GM21717 (cell line): ENCODE results near the gene CNR2.
"Not testable (repeated sequence)": the region's sequence is repeated elsewhere in the genome, so short reads cannot be mapped to it uniquely, and the experiment has no call there.

ENCODE experiments used
- ATAC-seq: cut with Tn5 transposase; IDR thresholded peaks from one replicate; pipeline ENCODE4 v1.9.1; 2021; ENCODE audit warnings: mild to moderate bottlenecking, moderate library complexity; ENCODE audit not compliant: unreplicated experiment

CNR2 gene

DNA sequence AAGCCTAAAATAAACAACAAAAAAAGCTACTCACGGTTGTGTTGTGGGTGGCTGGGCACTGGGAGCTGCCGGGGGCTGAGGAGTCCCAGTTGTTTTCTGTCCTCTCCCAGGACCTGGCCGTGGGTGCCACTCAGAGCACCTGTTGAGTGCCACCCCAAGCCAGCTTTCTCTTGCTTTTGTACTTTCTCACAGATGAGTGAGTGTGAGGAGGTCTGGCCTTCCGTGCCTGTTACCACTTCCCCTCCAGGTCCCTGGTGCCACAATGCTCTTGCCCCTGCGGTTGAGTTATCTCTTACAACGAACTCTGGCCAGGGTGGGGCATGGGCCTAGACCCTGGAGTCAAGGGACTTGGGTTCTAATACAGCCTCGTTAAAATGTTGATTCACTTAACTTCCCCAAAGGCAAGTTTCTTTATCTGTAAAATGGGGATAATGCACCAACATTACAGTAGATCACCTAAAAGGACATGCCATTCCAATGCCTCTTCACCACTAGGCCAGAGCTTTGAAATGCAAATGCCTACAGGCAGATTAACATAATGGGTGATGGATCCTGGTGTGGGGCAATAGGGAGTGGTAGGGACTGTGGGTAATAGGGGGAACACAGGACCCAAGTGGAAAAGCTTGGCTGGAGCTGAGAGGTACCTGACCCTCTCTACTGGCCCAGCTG, at the start of gene CNR2:
Gene CNR2, minus strand, starts transcription at position 151 of the 669 bp plus-strand sequence. CDS start 37,745 bp downstream, outside the sequence.
- no peak for ATAC-seq

GRCh38 chr1:23960291-23961020, 47.3 kb upstream of the CNR2 start:
- ATAC-seq, result no peak

- peak; percentile 70 for ATAC-seq
Measured at GRCh38 chr1:23959461-23960290, 46.5 kb upstream of the CNR2 start, which contains the start of gene PNRC2. TSS of gene PNRC2 (plus strand) at chr1:23959828. CDS start at chr1:23961458, 1,630 bp downstream.

DNA sequence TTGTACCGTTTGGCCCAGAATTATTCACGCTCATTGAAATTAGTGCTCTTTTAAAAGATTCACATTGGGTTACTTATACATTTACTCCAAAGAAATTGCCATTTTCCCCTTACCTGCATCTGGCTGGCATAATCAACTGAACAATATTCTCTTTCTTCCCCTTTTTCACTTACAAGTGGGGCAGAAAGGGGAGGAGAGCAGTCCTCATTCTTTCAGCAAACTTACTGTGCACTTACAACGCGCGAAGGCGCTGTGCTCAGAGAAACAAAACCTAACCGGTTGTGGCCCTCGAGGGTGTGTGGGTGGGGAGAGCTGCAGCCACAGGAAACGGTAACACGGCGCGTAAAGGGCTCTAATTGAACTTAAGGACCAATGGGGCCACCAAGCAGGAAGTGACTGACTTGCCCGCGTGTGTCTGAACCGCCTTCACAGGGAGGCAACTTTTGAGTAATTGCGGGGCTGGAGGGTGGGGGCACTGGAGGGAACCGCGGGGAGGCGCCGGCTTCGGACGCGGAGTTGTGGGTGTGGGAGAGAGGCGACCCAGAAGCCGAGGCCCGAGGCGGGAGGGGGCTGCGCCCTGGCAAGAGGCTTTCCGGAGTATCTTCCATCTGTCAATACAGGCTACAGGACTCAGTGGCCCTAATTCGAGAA, 45.8 kb upstream of the CNR2 start:
- ATAC-seq, result peak; percentile 46

GRCh38 chr1:23958040-23958809, 45.1 kb upstream of the CNR2 start:
- not testable (repeated sequence) for ATAC-seq

DNA sequence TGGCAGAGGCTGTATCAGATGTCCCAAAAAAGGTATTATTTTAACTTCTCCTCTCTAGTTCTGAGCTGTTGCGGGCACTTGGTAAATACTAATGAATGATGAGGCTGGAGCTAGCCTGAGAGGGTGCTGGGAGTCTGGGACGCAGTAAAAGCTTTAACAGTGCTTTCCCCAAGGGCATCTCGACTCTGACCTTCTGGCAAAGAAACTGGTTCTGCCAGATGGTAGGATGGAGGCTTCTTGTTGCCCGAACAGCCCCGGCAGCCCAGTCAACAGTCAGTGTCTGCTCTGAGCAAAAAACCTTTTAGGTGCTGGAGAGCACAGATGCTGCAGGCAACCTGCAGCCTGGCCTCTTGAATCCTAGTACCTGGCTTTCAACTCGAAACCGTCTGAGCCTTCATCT, 43.9 kb upstream of the CNR2 start:
- ATAC-seq, result no peak

GRCh38 chr1:23953020-23953419, 39.9 kb upstream of the CNR2 start:
- ATAC-seq, result no peak

GRCh38 chr1:23947366-23947765, 34.2 kb upstream of the CNR2 start:
- ATAC-seq, result no peak

DNA sequence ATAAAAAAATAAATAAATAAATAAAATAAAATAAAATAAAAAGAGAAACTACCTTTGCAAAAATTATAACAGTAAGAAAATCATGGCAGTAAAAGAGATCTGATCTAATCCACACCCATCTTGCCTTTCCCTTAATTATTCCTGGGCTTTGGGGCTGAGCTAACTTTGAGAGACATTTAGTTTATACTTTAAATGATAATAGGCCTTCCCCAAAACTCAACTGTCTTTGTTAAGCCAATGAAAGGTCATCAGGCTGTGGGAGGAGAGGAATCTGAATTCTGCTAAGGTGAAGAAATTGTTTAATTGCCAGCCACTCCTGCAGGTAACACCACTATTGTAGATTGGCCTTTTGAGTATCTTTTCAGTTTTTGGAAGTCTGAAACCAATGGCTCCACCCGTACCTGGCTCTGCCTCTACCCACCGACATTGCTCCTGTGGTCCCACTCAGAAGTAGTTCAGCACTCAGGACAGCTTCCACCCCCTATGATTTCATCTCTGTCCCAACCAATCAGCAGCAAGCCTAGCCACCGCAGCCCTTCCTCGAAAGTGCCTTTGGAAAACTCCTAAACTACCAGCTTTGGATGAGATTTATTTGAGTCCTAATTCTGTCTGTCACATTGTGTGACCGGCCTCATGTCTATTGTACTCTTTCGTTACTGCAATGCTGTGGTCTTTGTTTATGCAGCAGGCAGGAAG, 23.5 kb upstream of the CNR2 start:
- ATAC-seq, result no peak

DNA sequence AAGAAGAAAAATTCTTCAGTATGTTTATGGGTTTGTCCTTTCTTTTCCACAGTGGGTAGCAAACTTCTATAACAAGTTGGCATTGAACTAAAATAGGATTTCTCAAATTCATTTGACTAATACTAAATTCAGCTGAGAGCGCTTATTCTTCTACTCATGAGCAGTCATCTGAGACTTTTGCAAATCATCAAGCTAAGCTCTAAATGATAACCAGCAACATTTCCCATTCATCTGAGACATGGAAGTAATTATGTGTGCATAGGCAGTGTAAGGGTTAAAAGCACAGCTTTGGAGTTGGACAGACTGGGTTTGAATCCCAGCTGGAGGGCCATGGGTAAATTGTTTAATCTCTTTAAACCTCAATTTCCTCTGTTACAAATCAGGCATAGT, 18.3 kb upstream of the CNR2 start:
- no peak for ATAC-seq

- no peak for ATAC-seq
Measured at GRCh38 chr1:23930861-23931490, 17.8 kb upstream of the CNR2 start.

- no peak for ATAC-seq
Measured at GRCh38 chr1:23930270-23930669, 17.1 kb upstream of the CNR2 start.

GRCh38 chr1:23928789-23929188, 15.6 kb upstream of the CNR2 start:
- no peak for ATAC-seq

DNA sequence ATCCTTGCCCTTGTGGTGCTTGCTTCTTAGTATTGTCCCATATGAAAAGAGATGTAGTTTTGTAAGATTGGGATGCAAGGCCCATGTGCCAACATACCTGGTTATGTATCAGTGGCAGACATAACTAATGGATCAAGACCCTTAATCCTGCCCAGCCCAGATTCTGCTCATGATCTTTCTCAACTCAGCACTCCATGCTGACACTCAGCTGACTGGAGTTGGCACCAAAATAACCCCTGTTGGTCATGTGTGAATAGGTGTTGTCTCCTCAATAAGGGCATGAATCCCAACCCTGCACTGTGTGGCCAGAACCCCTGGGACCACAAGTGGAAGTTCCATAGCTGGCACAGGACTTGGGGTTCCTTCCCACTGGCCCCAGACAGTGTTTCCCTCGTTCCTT, 13.9 kb upstream of the CNR2 start:
- ATAC-seq, result no peak

GRCh38 chr1:23925279-23925678, 12.1 kb upstream of the CNR2 start:
- no peak for ATAC-seq

DNA sequence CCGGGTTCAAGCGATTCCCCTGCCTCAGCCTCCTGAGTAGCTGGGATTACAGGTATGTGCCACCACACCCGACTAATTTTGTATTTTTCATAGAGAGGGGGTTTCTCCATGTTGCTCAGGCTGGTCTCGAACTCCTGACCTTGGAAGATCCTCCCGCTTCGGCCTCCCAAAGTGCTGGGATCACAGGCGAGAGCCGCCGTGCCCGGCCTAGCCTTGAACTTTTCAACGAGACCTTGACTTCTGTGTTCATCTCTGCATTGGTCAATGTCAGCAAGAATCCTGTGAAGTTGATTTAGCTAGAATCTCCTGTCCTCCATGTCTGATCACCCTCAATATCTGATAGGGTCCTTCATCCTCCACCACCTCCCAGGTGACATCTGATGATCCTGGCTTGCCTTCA, 11.4 kb upstream of the CNR2 start:
- no peak for ATAC-seq

DNA sequence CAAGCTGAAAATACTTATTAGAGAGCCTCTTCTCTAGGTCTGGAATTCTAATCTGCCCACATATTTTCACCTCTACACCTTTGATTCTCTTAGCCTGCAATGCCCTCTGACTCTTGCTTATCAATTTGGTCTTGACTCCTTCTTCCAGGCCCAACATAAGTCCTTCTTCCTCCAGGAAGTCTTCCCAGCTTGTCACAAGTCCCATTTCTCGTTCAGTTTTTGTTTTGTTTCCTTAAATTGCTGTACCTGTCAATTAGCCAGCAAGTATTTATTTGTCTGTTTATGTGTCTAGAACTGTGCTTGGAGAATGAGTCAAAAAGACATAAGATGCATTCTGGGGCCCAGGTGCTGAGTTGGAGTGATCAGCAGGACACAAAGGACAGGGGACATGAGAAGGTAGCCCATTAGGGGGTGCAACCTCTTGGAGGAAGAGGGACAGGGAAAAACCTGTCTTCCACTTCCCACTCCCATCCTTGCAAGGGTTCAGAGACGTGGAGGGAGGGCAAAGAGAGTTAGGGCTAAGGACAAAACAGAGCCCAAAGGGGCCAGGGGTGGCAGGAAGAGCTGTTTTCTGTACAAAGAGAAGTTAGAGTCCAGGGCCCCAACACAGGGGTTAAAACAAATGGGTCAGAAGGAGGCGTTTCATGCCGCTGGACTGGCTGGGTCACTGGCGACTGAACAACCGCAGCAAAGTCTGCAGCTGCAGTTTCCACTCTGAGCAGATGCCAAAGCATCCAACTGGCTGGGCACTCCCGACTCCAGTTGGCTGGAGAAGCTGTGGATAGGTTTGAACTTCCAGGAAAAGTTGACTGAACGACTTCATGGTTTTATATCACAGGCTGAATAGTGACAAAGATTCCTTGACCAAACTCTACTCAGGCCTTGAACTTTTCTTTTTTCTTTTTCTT, 10.7 kb upstream of the CNR2 start:
- no peak for ATAC-seq

DNA sequence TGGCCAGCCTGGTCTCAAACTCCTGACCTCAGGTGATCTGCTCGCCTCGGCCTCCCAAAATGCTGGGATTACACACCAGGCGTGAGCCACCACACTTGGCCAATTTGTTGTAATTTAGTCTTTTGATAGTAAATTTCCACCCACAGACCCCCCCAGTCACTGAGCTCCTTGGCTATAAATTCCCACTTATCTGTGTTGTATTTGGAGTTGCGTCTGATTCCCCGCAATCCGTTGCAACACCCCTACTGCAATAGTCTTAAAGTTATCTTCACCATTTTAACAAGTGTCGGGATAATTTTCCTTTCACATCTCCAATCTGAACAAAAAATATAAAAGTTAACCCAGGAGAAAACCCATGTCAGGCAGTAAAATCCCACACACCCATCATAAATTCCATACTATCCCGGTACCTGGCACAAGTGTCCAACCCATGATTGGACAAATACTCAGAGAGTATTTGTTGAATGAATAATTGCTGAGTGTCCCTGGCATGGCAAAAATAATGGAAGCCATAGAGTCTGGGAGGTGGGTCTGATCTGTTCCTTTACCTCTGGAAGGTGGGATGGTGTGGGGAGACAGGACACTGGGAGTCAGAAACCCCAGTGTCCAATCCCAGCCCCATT, 9.3 kb upstream of the CNR2 start:
- no peak for ATAC-seq
